Gastrocnemius medialis (tissue), 4 donors: ENCODE data around the gene SLC37A3. TPM values are rescaled to one million over a fixed set of nuclear protein-coding genes. Genes with fewer than 3 reads are reported as not detected.

ENCODE experiments used
- ATAC-seq, 2 donors: fragments of 150-250 bp; one replicate each; pipeline ENCODE4 v1.9.1; 2016
- DNase-seq, 2 donors: peaks; one replicate each; pipeline ENCODE4 v3.0.0-alpha.2; 2019
- H3K27ac ChIP-seq, 4 donors: fragments of 200-600 bp; sonication (generic); 1 replicate in 1 of 4; 2 replicates in 3 of 4; pipeline ENCODE4 v1.5.1; 2016 to 2018; ENCODE audit warnings: mild to moderate bottlenecking in 2 of 4, moderate library complexity in 1 of 4
- H3K27me3 ChIP-seq, 3 donors: fragments of 200-600 bp; sonication (generic) in 2 of 3; 1 replicate in 1 of 3; 2 replicates in 2 of 3; pipeline versions ENCODE4 v1.5.1 to v1.6.0; 2016 to 2019; ENCODE audit warnings: mild to moderate bottlenecking in 1 of 3, moderate library complexity in 1 of 3
- H3K36me3 ChIP-seq, 2 donors: fragments of 200-600 bp; sonication (generic) in 1 of 2; one replicate each; pipeline ENCODE4 v1.5.1; 2017 to 2018
- H3K4me1 ChIP-seq, 2 donors: fragments of 200-600 bp; sonication (generic) in 1 of 2; one replicate each; pipeline ENCODE4 v1.5.1; 2016 to 2017; ENCODE audit warnings: mild to moderate bottlenecking in 2 of 2
- H3K4me3 ChIP-seq, 4 donors: fragments of 200-600 bp; sonication (generic) in 3 of 4; 1 replicate in 1 of 4; 2 replicates in 3 of 4; pipeline ENCODE4 v1.5.1; 2016 to 2019; ENCODE audit warnings: mild to moderate bottlenecking in 2 of 4
- H3K9me3 ChIP-seq, 3 donors: fragments of 200-600 bp; sonication (generic) in 2 of 3; 1 replicate in 1 of 3; 2 replicates in 2 of 3; pipeline ENCODE4 v1.5.1; 2016 to 2019
- POLR2A ChIP-seq, 2 donors: fragments of 450-650 bp; IDR thresholded peaks; one replicate each; pipeline ENCODE4 v1.6.1; 2017; ENCODE audit warnings: antibody characterized with exemption in 2 of 2, mild to moderate bottlenecking in 2 of 2, moderate library complexity in 2 of 2
- in situ Hi-C, 4 donors: fragments of 200-750 bp; cut with MboI; loops; one replicate each; pipeline versions ENCODE4 v1.15.0 to v1.8.0; 2017; ENCODE audit warnings: low sequenced_read_pairs in 4 of 4
- intact Hi-C: fragments of 100-400 bp; cut with DNase I; formaldehyde crosslinking; loops from one replicate; pipeline ENCODE4 v1.15.1; 2023; ENCODE audit warnings: low total_unique reads
- total RNA-seq, 4 donors: library from RNA; depleted of rRNA; stranded (reverse); fragments of >200 nt; gene quantifications; one replicate each; pipeline versions ENCODE4 v1.1.0 to v1.2.3, GENCODE V29; 2016
- TF ChIP-seq, protein P1 (sequence below), 5 experiments: fragments of 450-650 bp in 3 of 5; fragments of 200-600 bp in 2 of 5; sonication (generic) in 2 of 5; IDR thresholded peaks in 4 of 5; conservative IDR thresholded peaks in 1 of 5; 1 replicate in 4 of 5; 2 replicates in 1 of 5; pipeline ENCODE4 v1.5.1; 2016 to 2019; ENCODE audit warnings: antibody characterized with exemption in 5 of 5, mild to moderate bottlenecking in 3 of 5, moderate library complexity in 3 of 5

Gene SLC37A3
- total RNA-seq, 4 donors from 2014 or later: 13.4 to 36.8 (median 18.0) TPM

GRCh38 chr7:140393756-140394306, 4.5 kb downstream of the SLC37A3 start:
- intact Hi-C loops (no loop called here), in situ Hi-C loops (no loop called here)
- no peaks in the 10 kb centered on the region for H3K9me3 ChIP-seq
- ATAC-seq (no peak), DNase-seq (no peak)
- no peaks in the 10 kb centered on the region for H3K36me3 ChIP-seq
- no peak overlapping the region for H3K27ac ChIP-seq
- no peak overlapping the region for H3K4me3 ChIP-seq
- TF ChIP-seq, protein P1, sequence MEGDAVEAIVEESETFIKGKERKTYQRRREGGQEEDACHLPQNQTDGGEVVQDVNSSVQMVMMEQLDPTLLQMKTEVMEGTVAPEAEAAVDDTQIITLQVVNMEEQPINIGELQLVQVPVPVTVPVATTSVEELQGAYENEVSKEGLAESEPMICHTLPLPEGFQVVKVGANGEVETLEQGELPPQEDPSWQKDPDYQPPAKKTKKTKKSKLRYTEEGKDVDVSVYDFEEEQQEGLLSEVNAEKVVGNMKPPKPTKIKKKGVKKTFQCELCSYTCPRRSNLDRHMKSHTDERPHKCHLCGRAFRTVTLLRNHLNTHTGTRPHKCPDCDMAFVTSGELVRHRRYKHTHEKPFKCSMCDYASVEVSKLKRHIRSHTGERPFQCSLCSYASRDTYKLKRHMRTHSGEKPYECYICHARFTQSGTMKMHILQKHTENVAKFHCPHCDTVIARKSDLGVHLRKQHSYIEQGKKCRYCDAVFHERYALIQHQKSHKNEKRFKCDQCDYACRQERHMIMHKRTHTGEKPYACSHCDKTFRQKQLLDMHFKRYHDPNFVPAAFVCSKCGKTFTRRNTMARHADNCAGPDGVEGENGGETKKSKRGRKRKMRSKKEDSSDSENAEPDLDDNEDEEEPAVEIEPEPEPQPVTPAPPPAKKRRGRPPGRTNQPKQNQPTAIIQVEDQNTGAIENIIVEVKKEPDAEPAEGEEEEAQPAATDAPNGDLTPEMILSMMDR (IDR thresholded peaks at IDR 0.05 in 4 of 5, conservative IDR thresholded peaks at IDR 0.05 in 1 of 5): no peak
- TF ChIP-seq POLR2A (IDR thresholded peaks at IDR 0.05): no peak
- no peaks in the 10 kb centered on the region for H3K27me3 ChIP-seq
- no peaks in the 10 kb centered on the region for H3K4me1 ChIP-seq

- in situ Hi-C loops (no loop called here), intact Hi-C loops (no loop called here)
- TF ChIP-seq POLR2A (IDR thresholded peaks at IDR 0.05): no peak
- TF ChIP-seq, protein P1 (IDR thresholded peaks at IDR 0.05 in 4 of 5, conservative IDR thresholded peaks at IDR 0.05 in 1 of 5): no peak
- DNase-seq: no peak
- H3K4me1 ChIP-seq: no peaks in the 10 kb centered on the region
- H3K36me3 ChIP-seq: no peaks in the 10 kb centered on the region
- no peaks in the 10 kb centered on the region for H3K9me3 ChIP-seq
- H3K27me3 ChIP-seq: no peaks in the 10 kb centered on the region
- no peak overlapping the region for H3K4me3 ChIP-seq
- no peak overlapping the region for H3K27ac ChIP-seq
- no peak for ATAC-seq
These were observed 6.7 kb downstream of the SLC37A3 start for GRCh38 chr7:140391634-140392033.

DNA sequence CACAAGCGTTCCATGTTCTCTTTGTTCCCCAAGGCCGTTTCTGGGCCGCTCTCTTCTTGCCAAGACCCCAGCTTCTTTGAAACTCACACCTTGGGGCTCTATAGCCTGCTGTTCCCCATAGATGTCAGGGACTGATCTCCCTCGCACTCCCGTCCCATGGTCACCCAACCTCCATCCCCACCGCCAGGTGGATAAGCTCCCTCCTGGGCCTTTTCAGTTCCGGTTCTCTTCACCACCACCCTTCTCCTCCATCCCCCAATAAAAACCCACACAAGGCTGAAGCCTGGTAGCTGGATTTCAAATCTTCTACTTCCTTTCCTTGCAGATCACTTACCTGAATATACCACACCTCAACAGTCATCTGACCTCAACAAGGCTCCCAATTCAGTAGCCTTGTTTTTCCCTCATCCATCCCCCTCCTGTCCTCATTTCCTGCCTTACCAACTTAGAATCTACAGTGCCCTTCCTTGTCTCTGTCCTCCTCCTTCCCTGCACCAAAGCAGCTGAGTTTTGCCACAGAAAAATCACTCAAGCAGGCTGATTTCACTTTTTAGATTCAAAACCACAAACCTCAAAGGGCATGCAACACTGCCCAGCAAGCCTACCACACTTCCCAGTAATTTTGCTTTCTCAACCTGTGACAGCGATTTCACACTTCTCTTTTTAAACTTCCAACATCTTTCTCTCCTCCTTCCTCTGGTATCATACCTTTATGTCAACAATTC, 7.7 kb downstream of the SLC37A3 start:
- intact Hi-C loops (no loop called here), in situ Hi-C loops (no loop called here)
- Histone ChIP-seq H3K27ac (no peak overlapping the region), H3K36me3 (no peaks in the 10 kb centered on the region), H3K27me3 (no peaks in the 10 kb centered on the region), H3K4me3 (no peak overlapping the region), H3K4me1 (peaks cover 0 to 1% of the 10 kb centered on the region in 2 donors), H3K9me3 (no peaks in the 10 kb centered on the region)
- no peak for ATAC-seq
- TF ChIP-seq, protein P1 (IDR thresholded peaks at IDR 0.05 in 4 of 5, conservative IDR thresholded peaks at IDR 0.05 in 1 of 5): no peak
- DNase-seq: no peak

GRCh38 chr7:140390034-140390433, 8.3 kb downstream of the SLC37A3 start:
- no peak overlapping the region for H3K27ac ChIP-seq
- no peaks in the 10 kb centered on the region for H3K27me3 ChIP-seq
- no peak overlapping the region for H3K4me3 ChIP-seq
- H3K4me1 ChIP-seq: peaks cover 3 to 5% of the 10 kb centered on the region in 2 donors
- intact Hi-C loops (no loop called here), in situ Hi-C loops (no loop called here)
- no peaks in the 10 kb centered on the region for H3K9me3 ChIP-seq
- DNase-seq: no peak
- no peak for ATAC-seq
- no peak for TF ChIP-seq POLR2A (IDR thresholded peaks at IDR 0.05)
- TF ChIP-seq, protein P1 (IDR thresholded peaks at IDR 0.05 in 4 of 5, conservative IDR thresholded peaks at IDR 0.05 in 1 of 5): no peak
- no peaks in the 10 kb centered on the region for H3K36me3 ChIP-seq
